Neutrophil (primary cell): ENCODE results near the gene LPCAT4.
"Not testable (repeated sequence)": the region's sequence is repeated elsewhere in the genome, so short reads cannot be mapped to it uniquely, and the experiment has no call there.

ENCODE experiments used
- H3K27ac ChIP-seq: fragments of 200-600 bp; sonication (generic); 2 replicates; pipeline ENCODE4 v1.5.1; 2016; ENCODE audit warnings: mild to moderate bottlenecking, moderate library complexity
- H3K27me3 ChIP-seq: fragments of 200-600 bp; sonication (generic); 2 replicates; pipeline ENCODE4 v1.6.0; 2016; ENCODE audit warnings: mild to moderate bottlenecking
- H3K36me3 ChIP-seq: fragments of 200-600 bp; sonication (generic); 2 replicates; pipeline ENCODE4 v1.5.1; 2017
- H3K4me1 ChIP-seq, 2 experiments: fragments of 200-600 bp in 1 of 2; sonication (generic) in 1 of 2; 1 replicate in 1 of 2; 2 replicates in 1 of 2; pipeline versions ENCODE4 v1.5.1 to v1.6.1; 2013 to 2016; ENCODE audit warnings: low read depth in 1 of 2, low read length in 1 of 2, mild to moderate bottlenecking in 1 of 2, moderate library complexity in 1 of 2; ENCODE audit not compliant: control insufficient read depth in 1 of 2, insufficient read depth in 1 of 2
- H3K4me3 ChIP-seq, 2 experiments: fragments of 200-600 bp in 1 of 2; sonication (generic) in 1 of 2; 1 replicate in 1 of 2; 2 replicates in 1 of 2; pipeline ENCODE4 v1.5.1; 2013 to 2016; ENCODE audit warnings: low read depth in 1 of 2, low read length in 1 of 2, mild to moderate bottlenecking in 1 of 2, moderate library complexity in 1 of 2
- H3K9me3 ChIP-seq: fragments of 200-600 bp; sonication (generic); 2 replicates; pipeline ENCODE4 v1.5.1; 2016
- TF ChIP-seq, protein P1 (sequence below): fragments of 200-600 bp; sonication (generic); IDR thresholded peaks from 2 replicates; pipeline ENCODE4 v1.5.1; 2016; ENCODE audit warnings: antibody characterized with exemption

Gene LPCAT4

GRCh38 chr15:34347951-34348638 is 18.9 kb downstream of the LPCAT4 start:
- Histone ChIP-seq H3K4me1 (peaks cover 0 to 3% of the 10 kb centered on the region in 2 experiments), H3K27me3 (no peaks in the 10 kb centered on the region), H3K9me3 (no peaks in the 10 kb centered on the region), H3K4me3 (no peak overlapping the region), H3K27ac (no peak overlapping the region), H3K36me3 (no peaks in the 10 kb centered on the region)
- TF ChIP-seq, protein P1, sequence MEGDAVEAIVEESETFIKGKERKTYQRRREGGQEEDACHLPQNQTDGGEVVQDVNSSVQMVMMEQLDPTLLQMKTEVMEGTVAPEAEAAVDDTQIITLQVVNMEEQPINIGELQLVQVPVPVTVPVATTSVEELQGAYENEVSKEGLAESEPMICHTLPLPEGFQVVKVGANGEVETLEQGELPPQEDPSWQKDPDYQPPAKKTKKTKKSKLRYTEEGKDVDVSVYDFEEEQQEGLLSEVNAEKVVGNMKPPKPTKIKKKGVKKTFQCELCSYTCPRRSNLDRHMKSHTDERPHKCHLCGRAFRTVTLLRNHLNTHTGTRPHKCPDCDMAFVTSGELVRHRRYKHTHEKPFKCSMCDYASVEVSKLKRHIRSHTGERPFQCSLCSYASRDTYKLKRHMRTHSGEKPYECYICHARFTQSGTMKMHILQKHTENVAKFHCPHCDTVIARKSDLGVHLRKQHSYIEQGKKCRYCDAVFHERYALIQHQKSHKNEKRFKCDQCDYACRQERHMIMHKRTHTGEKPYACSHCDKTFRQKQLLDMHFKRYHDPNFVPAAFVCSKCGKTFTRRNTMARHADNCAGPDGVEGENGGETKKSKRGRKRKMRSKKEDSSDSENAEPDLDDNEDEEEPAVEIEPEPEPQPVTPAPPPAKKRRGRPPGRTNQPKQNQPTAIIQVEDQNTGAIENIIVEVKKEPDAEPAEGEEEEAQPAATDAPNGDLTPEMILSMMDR: no peak

DNA sequence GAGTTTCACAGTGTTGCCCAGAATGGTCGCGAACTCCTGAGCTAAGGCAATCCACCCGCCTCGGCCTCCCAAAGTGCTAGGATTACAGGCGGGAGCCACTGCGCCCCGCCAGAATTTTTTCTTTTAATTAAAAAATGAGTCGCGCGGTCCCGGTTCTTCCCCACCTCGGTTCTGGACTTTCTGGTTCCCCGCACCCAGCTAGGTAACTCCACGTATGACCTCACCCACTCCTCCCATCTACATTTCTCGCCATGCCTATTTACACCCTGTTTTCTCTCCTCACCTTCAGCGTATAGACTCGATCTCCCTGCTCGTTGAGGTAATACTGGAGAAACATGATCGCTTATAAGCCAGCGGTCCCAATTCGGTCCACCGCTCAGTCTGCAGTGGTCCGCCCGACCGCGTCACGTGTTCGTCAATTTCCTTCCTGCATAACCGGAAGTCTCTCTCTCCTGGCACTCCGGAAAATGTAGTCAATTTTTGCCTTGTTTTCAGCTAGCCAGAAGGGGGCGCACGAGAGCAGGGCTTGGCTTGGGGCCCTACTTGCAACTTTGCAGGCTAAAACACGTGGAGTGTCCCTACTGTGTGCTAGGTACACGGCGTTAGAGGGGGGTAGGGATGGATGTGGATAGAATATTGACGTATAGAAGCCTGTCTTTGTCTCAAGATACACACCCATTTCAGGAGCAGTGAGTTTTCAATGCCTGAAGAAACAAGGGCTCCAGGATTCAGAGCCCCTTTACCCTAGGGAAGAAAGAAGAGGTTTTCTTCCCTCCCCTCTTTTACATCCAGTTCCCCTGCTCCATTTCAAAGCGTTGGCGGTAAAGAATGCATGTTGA is 24.0 kb downstream of the LPCAT4 start, which contains the start of the genes NOP10 and NUTM1:
NOP10 (minus strand) TSS at position 400 of the 839 bp plus-strand sequence; CDS start at position 337, 63 bp downstream.
NUTM1 (plus strand) TSS at position 579 of the 839 bp plus-strand sequence. CDS start 382 bp downstream, outside the sequence.
- peaks cover 44% of the 10 kb centered on the region in 2 experiments for H3K4me1 ChIP-seq
- H3K27ac ChIP-seq: peak within 1 kb of the TSS; percentile 94
- H3K36me3 ChIP-seq: peaks cover 30% of the 10 kb centered on the region
- H3K27me3 ChIP-seq: no peaks in the 10 kb centered on the region
- TF ChIP-seq, protein P1: peak; percentile 95
- peak within 1 kb of the TSS; percentile 85 for H3K4me3 ChIP-seq
- H3K9me3 ChIP-seq: no peaks in the 10 kb centered on the region

GRCh38 chr15:34342213-34342736 is 24.7 kb downstream of the LPCAT4 start:
- peak overlapping the region; percentile 94 for H3K27ac ChIP-seq
- H3K4me1 ChIP-seq: peaks cover 44% of the 10 kb centered on the region in 2 experiments
- H3K36me3 ChIP-seq: peaks cover 30% of the 10 kb centered on the region
- peak overlapping the region; percentile 85 for H3K4me3 ChIP-seq
- not testable (repeated sequence) for H3K9me3 ChIP-seq, H3K27me3 ChIP-seq

DNA sequence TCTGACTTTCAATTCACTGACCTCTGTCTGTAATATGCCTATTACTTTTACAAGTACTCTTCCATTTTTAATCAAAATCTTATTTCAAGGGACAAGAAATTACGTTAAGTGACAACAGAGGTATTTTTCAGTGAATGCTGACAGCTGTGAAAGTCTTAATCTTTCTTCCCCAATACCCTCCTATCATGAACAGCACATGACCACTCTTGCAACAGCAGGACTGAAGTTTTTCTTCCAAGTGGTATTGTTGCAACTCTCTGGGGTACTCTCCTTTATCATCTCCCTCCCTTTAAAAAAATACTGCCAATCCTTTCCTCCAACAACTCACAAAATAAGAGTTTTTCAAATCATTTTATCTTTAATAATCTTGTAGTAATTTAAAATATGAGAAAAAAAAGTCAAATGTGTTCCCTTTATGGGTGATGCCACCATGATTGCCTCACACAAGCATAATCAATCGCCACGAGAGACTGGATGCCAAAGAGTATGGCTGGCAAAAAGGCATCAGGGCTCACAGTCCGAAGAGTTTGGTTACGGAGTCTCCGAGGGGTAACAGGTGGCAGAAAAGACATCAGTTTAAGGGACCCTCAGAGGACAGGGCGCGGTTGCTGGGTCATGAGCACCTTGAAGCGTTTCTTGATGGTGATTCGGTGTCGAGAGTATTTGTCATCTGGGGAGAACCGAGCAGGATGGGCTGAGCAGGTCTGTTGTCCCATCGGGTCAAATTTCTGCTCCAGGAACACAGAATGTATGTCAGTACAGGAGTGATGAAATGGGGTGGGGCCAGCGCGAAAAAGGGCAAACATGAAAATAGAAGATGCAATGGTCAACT is 25.4 kb downstream of the LPCAT4 start:
- H3K27me3 ChIP-seq: no peaks in the 10 kb centered on the region
- peaks cover 30% of the 10 kb centered on the region for H3K36me3 ChIP-seq
- H3K27ac ChIP-seq: peak overlapping the region; percentile 94
- no peaks in the 10 kb centered on the region for H3K9me3 ChIP-seq
- H3K4me1 ChIP-seq: peaks cover 44 to 47% of the 10 kb centered on the region in 2 experiments
- TF ChIP-seq, protein P1: no peak
- peak overlapping the region; percentile 85 for H3K4me3 ChIP-seq

DNA sequence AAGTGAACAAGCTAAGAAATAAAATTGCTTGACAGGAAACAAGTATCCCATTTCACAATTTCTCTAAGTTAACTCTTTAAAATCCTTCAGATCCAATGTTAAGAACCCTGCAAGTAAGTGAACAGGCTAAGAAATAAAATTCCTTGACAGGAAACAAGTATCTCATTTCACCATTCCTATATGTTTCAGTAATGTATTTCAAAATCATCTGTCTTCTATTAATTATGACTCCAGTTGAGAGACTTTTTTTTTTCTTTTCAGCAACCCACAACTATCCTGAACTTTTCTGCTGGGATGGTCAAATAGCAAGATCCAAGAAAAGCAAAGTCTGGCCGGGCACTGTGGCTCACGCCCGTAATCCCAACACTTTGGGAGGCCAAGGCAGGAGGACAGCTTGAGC is 27.1 kb downstream of the LPCAT4 start:
- H3K36me3 ChIP-seq: peaks cover 30% of the 10 kb centered on the region
- H3K9me3 ChIP-seq: no peaks in the 10 kb centered on the region
- peaks cover 48 to 58% of the 10 kb centered on the region in 2 experiments for H3K4me1 ChIP-seq
- peak overlapping the region; percentile 23 for H3K27ac ChIP-seq
- TF ChIP-seq, protein P1: no peak
- no peak overlapping the region for H3K4me3 ChIP-seq
- H3K27me3 ChIP-seq: no peaks in the 10 kb centered on the region
